BLaER1 (cell line): ENCODE results near the gene LUC7L.
"Not testable (repeated sequence)": the region's sequence is repeated elsewhere in the genome, so short reads cannot be mapped to it uniquely, and the experiment has no call there.

Experiments used
- H3K27ac ChIP-seq: shearing (Covaris generic); formaldehyde crosslinking; 2 replicates; pipeline ENCODE4 v1.8.1; 2022
- H3K27me3 ChIP-seq: shearing (Covaris generic); formaldehyde crosslinking; 2 replicates; pipeline ENCODE4 v1.8.1; 2022
- H3K36me3 ChIP-seq: shearing (Covaris generic); formaldehyde crosslinking; 2 replicates; pipeline ENCODE4 v1.8.1; 2022
- H3K4me1 ChIP-seq: shearing (Covaris generic); formaldehyde crosslinking; 2 replicates; pipeline ENCODE4 v1.8.1; 2022
- H3K4me2 ChIP-seq: shearing (Covaris generic); formaldehyde crosslinking; 2 replicates; pipeline ENCODE4 v1.8.1; 2022
- H3K4me3 ChIP-seq: shearing (Covaris generic); formaldehyde crosslinking; 2 replicates; pipeline ENCODE4 v1.8.1; 2022
- H3K9ac ChIP-seq: shearing (Covaris generic); formaldehyde crosslinking; 2 replicates; pipeline ENCODE4 v1.8.1; 2022
- H3K9me3 ChIP-seq: shearing (Covaris generic); formaldehyde crosslinking; 2 replicates; pipeline ENCODE4 v1.8.1; 2022
- H4K20me1 ChIP-seq: shearing (Covaris generic); formaldehyde crosslinking; 2 replicates; pipeline ENCODE4 v1.8.1; 2022
- Cebpa-rat ChIP-seq: shearing (Covaris generic); IDR thresholded peaks from 2 replicates; pipeline ENCODE4 v1.8.1; 2022

Gene LUC7L

GRCh38 chr16:270381-271255 lies 41.4 kb upstream of the LUC7L start:
- Histone ChIP-seq H3K27me3 (peaks cover 22% of the 10 kb centered on the region), H4K20me1 (0 out of 2 replicates have a peak, but pooled peaks cover 6% of the 10 kb centered on the region), H3K27ac (no peak overlapping the region), H3K4me1 (peaks cover 7% of the 10 kb centered on the region), H3K9me3 (no peaks in the 10 kb centered on the region), H3K9ac (no peak overlapping the region), H3K36me3 (peaks cover 8% of the 10 kb centered on the region; the same call in 1 of the 2 replicates), H3K4me2 (no peak overlapping the region), H3K4me3 (no peak overlapping the region)
- no peak for TF ChIP-seq Cebpa-rat

DNA sequence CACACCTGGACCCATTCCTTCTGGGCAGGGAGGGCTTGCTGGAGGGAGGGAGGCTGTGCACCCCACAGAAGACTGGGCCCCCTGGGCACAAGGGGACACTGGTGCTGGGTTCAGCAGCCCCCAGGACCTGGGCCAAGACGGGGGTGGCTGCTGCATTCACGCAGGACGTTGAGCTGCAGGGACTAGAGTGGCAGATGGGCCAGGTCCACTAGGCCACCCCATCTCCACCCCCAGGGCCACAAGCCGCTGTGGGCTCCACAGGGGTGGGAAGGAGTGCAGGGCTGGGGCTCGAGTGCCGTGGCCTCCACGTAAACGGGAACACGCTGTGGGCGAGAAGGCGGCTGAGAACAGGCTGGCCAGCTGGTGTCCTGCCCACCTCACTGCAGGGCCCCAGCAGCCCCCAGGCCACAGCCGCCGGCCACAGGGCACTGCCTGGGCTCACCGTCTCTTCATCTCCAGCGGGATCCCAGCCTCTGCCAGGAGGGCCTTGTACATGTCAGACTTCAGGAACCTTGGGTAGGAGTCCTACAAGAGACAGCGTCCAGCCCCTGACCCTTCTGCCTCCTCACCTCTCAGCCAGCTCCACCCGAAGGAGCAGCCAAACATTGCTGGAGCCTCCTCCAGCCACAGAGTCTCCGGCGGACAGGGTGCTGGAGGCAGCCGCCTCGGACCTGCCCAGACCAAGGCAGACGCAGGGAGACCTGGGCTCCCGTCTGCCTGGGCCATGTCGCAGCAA lies 40.0 kb upstream of the LUC7L start:
- Histone ChIP-seq H3K9me3 (no peaks in the 10 kb centered on the region), H3K4me3 (no peak overlapping the region), H3K4me2 (no peak overlapping the region), H3K27ac (no peak overlapping the region), H3K9ac (no peak overlapping the region), H3K36me3 (peaks cover 22% of the 10 kb centered on the region), H3K4me1 (no peaks in the 10 kb centered on the region), H3K27me3 (peaks cover 8% of the 10 kb centered on the region), H4K20me1 (0 out of 2 replicates have a peak, but pooled peaks cover 6% of the 10 kb centered on the region)
- no peak for TF ChIP-seq Cebpa-rat

DNA sequence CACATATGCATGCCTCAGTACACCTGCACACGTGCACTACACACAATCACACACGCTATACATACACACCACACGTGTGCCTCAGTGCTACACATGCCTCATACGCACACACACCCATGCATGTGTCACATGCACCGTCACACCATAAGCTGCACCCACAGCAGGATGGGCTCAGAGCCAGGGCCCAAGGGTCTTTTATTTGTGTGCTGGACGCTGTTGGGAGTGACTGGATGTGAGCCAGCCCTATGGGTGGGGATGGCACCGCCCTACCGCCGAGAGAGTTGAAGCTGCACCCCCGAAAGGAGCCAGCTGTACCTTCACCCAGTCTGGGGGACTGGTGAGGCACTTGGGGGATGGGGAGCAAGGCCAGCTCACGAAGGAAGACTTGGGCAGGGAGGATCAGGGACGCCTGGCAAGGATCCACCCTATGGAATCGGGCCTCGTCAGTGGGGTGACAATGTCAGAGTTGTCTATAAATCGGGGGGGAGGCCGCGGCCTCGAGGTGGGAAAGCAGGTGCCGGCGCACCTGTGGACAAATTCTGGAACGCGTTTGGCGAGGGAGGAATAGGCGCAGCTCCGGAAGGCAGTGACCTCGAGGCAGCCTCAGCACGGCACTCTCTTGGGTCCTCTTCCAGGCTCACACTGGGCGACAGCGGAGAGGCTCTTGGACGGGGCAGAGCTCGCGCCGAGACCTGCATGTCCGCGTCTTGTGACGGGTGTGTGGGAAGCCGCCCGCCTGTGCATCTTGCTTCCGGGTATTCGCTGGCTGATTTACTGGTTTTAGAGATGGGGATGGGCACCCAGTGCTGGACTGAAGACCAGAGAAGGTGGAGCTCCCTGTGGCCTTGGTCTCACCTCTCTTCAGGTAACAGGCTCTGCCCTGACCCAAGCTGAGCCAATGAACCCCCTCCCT lies 39.1 kb upstream of the LUC7L start:
- TF ChIP-seq Cebpa-rat, result no peak
- no peak overlapping the region for H3K4me3 ChIP-seq
- no peak overlapping the region for H3K9ac ChIP-seq
- no peaks in the 10 kb centered on the region for H3K4me1 ChIP-seq
- peaks cover 30% of the 10 kb centered on the region for H3K36me3 ChIP-seq
- H3K4me2 ChIP-seq, result no peak overlapping the region
- 0 out of 2 replicates have a peak, but pooled peaks cover 6% of the 10 kb centered on the region for H4K20me1 ChIP-seq
- no peaks in the 10 kb centered on the region for H3K9me3 ChIP-seq
- no peak overlapping the region for H3K27ac ChIP-seq
- peaks cover 4% of the 10 kb centered on the region; the same call in 1 of the 2 replicates for H3K27me3 ChIP-seq

DNA sequence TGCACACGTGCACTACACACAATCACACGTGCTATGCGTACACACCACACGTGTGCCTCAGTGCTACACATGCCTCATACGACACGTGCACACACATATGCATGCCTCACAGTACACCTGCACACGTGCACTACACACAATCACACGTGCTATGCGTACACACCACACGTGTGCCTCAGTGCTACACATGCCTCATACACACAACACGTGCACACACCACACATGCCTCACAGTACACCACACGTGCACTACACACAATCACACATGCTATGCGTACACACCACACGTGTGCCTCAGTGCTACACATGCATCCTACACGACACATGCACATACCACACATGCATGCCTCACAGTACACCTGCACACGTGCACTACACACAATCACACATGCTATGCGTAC lies 38.3 kb upstream of the LUC7L start:
- not testable (repeated sequence) for H3K4me1 ChIP-seq

GRCh38 chr16:266258-267164 lies 37.3 kb upstream of the LUC7L start:
- Histone ChIP-seq H3K4me3 (no peak overlapping the region), H3K9ac (no peak overlapping the region), H3K4me2 (no peak overlapping the region), H3K36me3 (peaks cover 49% of the 10 kb centered on the region), H3K9me3 (no peaks in the 10 kb centered on the region), H3K27me3 (no peaks in the 10 kb centered on the region), H3K4me1 (no peaks in the 10 kb centered on the region), H4K20me1 (0 out of 2 replicates have a peak, but pooled peaks cover 6% of the 10 kb centered on the region), H3K27ac (no peak overlapping the region)
- TF ChIP-seq Cebpa-rat, result no peak

More for the DNA sequence above, 38.3 kb upstream of the LUC7L start:
- not testable (repeated sequence) for H3K9ac ChIP-seq, H4K20me1 ChIP-seq, H3K4me2 ChIP-seq, H3K4me3 ChIP-seq, H3K9me3 ChIP-seq, H3K27ac ChIP-seq, H3K27me3 ChIP-seq
- peaks cover 38% of the 10 kb centered on the region for H3K36me3 ChIP-seq

DNA sequence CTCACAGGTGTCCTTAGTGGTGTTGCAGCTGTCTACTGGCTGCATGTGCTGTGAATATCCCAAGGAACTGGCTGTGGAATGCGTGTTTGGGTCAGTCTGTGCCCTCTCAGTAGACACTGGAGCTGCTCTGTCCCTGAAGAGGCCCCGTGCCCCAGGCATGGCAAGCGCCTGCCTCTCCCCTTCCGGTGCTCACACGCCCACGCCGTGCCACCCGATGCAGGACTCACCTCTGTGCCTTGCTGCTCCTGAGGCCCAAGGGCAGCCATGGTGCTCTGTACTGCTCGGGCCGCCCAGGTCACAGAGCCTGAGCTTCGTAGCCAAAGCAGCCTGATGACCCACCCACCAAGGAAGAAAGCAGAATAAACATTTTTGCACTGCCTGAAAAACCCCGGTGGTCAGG lies 36.5 kb upstream of the LUC7L start:
- no peak overlapping the region for H3K4me3 ChIP-seq
- no peaks in the 10 kb centered on the region for H3K27me3 ChIP-seq
- H4K20me1 ChIP-seq, result 0 out of 2 replicates have a peak, but pooled peaks cover 6% of the 10 kb centered on the region
- H3K36me3 ChIP-seq, result peaks cover 57% of the 10 kb centered on the region
- no peaks in the 10 kb centered on the region for H3K9me3 ChIP-seq
- H3K4me1 ChIP-seq, result no peaks in the 10 kb centered on the region
- H3K27ac ChIP-seq, result no peak overlapping the region
- no peak overlapping the region for H3K4me2 ChIP-seq
- no peak for TF ChIP-seq Cebpa-rat
- H3K9ac ChIP-seq, result no peak overlapping the region

- Histone ChIP-seq H3K4me2 (no peak overlapping the region), H3K36me3 (peaks cover 63% of the 10 kb centered on the region), H3K9me3 (no peaks in the 10 kb centered on the region), H3K4me3 (no peak overlapping the region), H4K20me1 (0 out of 2 replicates have a peak, but pooled peaks cover 11% of the 10 kb centered on the region), H3K4me1 (no peaks in the 10 kb centered on the region), H3K27ac (no peak overlapping the region), H3K9ac (no peak overlapping the region), H3K27me3 (no peaks in the 10 kb centered on the region)
- no peak for TF ChIP-seq Cebpa-rat
Observed at GRCh38 chr16:265002-265529, 35.8 kb upstream of the LUC7L start.

DNA sequence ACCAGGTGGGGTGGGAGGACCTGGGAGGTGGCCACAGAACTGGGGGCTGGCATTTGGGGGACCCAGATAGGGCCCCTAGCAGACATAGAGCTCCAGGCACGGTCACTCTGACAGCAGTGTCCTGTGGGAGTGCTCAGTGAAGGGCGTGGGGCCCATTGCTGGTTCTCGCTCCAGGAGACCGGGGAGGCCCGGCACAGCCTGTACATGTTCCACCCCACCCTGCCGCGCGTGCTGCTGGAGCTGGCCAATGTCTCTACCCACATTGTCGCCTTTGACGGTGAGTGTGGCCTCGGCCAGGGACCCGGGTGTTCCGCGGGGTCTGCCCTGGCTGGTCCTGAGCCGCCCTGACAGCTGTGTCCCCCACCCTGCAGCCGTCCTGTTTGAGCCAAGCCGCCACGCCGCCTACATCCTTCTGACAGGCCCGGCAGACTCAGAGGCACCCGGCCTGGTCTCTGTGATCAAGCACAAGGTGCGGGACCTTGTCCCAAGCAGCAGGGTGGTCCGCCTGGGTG lies 35.2 kb upstream of the LUC7L start:
- no peak for TF ChIP-seq Cebpa-rat
- Histone ChIP-seq H3K36me3 (peaks cover 69% of the 10 kb centered on the region), H3K27me3 (no peaks in the 10 kb centered on the region), H4K20me1 (0 out of 2 replicates have a peak, but pooled peaks cover 15% of the 10 kb centered on the region), H3K9ac (no peak overlapping the region), H3K4me1 (no peaks in the 10 kb centered on the region), H3K27ac (no peak overlapping the region), H3K9me3 (no peaks in the 10 kb centered on the region), H3K4me2 (no peak overlapping the region), H3K4me3 (no peak overlapping the region)
